Hematopoietic multipotent progenitor cell (in vitro differentiated cells): ENCODE measurements around the gene MARK3. TPM values are rescaled to one million over a fixed set of nuclear protein-coding genes. Genes with fewer than 3 reads are reported as not detected.

Experiments used
- DNase-seq, 3 donors: peaks; one replicate each; pipeline ENCODE4 v3.0.0-alpha.2; 2011 to 2015; ENCODE audit warnings: low read depth in 2 of 3, low spot score in 2 of 3
- small RNA-seq: library from RNA; depleted of rRNA; stranded (forward); fragments of <200 nt; gene quantifications from one replicate; pipeline ENCODE3, GENCODE V24; 2012
- total RNA-seq: library from RNA; depleted of rRNA; stranded (reverse); fragments of >200 nt; gene quantifications from one replicate; pipeline ENCODE4 v1.2.3, GENCODE V29; 2012

Gene MARK3
- total RNA-seq, 1 donor: 51.4 TPM

GRCh38 chr14:103545219-103545914 lies 160.2 kb downstream of the MARK3 start:
- DNase-seq: no peak

GRCh38 chr14:103545915-103546651 lies 160.9 kb downstream of the MARK3 start:
- no peak for DNase-seq

- peak; percentile 53 to 72 (median 60) for DNase-seq
Observed at GRCh38 chr14:103546652-103547454, 161.6 kb downstream of the MARK3 start.

- no peak for DNase-seq
Observed at GRCh38 chr14:103547455-103547940, 162.3 kb downstream of the MARK3 start.

GRCh38 chr14:103547941-103548462 lies 162.8 kb downstream of the MARK3 start:
- DNase-seq: no peak

- DNase-seq: no peak
Observed at GRCh38 chr14:103548463-103549351, 163.5 kb downstream of the MARK3 start.

GRCh38 chr14:103549361-103550311 lies 164.4 kb downstream of the MARK3 start:
- DNase-seq: no peak

- DNase-seq: no peak
Observed at GRCh38 chr14:103550451-103551337, 165.5 kb downstream of the MARK3 start.

- no peak for DNase-seq
Observed at GRCh38 chr14:103551338-103551762, 166.1 kb downstream of the MARK3 start.

- DNase-seq: no peak
Observed at GRCh38 chr14:103552011-103552845, 167.0 kb downstream of the MARK3 start.

GRCh38 chr14:103552846-103553210 lies 167.6 kb downstream of the MARK3 start:
- no peak for DNase-seq

Small RNA genes lying within 50 kb of the gene (small RNA-seq; reads per million reads assigned to genes)
- not detected for gene RNU7-160P
- gene SNORA28: 1,522 reads per million, percentile 99 among the genes with 10 or more reads in this experiment

Other genes with a start within 250 kb of the MARK3 start
- gene EIF5, start 51.2 kb upstream of the MARK3 start, total RNA-seq: 166 TPM
- 44.4 TPM for gene CKB, start 137.4 kb downstream of the MARK3 start, total RNA-seq
- 15.3 TPM for gene TRMT61A, start 143.8 kb downstream of the MARK3 start, total RNA-seq
- 12.4 TPM for gene BAG5, start 177.2 kb downstream of the MARK3 start, total RNA-seq
- gene COA8, start 177.5 kb downstream of the MARK3 start, total RNA-seq: 5.1 TPM
- 208 TPM for gene KLC1, start 243.8 kb downstream of the MARK3 start, total RNA-seq